ENCODE data around the gene ADAMTS19.

Gene ADAMTS19

GRCh38 chr5:129459777-129460671 lies at the start of gene ADAMTS19:
Gene ADAMTS19 (plus strand): TSS chr5:129460298. CDS start chr5:129460392, 94 bp downstream.
- no peak for TF ChIP-seq ZNF8 (CRISPR knock-in tag; IDR thresholded peaks at IDR 0.05)
- TF ChIP-seq TSHZ2 (CRISPR knock-in tag; IDR thresholded peaks at IDR 0.05) = no peak
- no peak for TF ChIP-seq ESRRG (CRISPR knock-in tag; IDR thresholded peaks at IDR 0.05)
- TF ChIP-seq PPARA (CRISPR knock-in tag; IDR thresholded peaks at IDR 0.05; ENCODE audit: borderline replicate concordance) = no peak
- TF ChIP-seq GLIS3 (CRISPR knock-in tag; IDR thresholded peaks at IDR 0.05) = no peak
- peak; percentile 90 for ATAC-seq

GRCh38 chr5:129410488-129410887 lies 49.6 kb upstream of the ADAMTS19 start:
- no peak for ATAC-seq
- TF ChIP-seq PATZ1 (CRISPR knock-in tag; IDR thresholded peaks at IDR 0.05; ENCODE audit: borderline replicate concordance) = no peak
- TF ChIP-seq BACH2 (CRISPR knock-in tag; IDR thresholded peaks at IDR 0.05; ENCODE audit: borderline replicate concordance) = no peak
- TF ChIP-seq RARB (CRISPR knock-in tag; IDR thresholded peaks at IDR 0.05) = no peak
- TF ChIP-seq CSDC2 (CRISPR knock-in tag; IDR thresholded peaks at IDR 0.05) = no peak

- no peak for ATAC-seq
- no peak for TF ChIP-seq CSDC2 (CRISPR knock-in tag; IDR thresholded peaks at IDR 0.05)
- TF ChIP-seq TOX (CRISPR knock-in tag; IDR thresholded peaks at IDR 0.05; ENCODE audit: borderline replicate concordance) = no peak
- TF ChIP-seq ZNF8 (CRISPR knock-in tag; IDR thresholded peaks at IDR 0.05) = no peak
- TF ChIP-seq ESRRG (CRISPR knock-in tag; IDR thresholded peaks at IDR 0.05) = no peak
- no peak for TF ChIP-seq ZFP30 (CRISPR knock-in tag; IDR thresholded peaks at IDR 0.05)
- TF ChIP-seq ZC3H10 (CRISPR knock-in tag; IDR thresholded peaks at IDR 0.05) = no peak
- no peak for TF ChIP-seq ARNTL (CRISPR knock-in tag; IDR thresholded peaks at IDR 0.05; ENCODE audit: borderline replicate concordance, low read depth)
- TF ChIP-seq ZFP3 (CRISPR knock-in tag; IDR thresholded peaks at IDR 0.05) = no peak
- no peak for TF ChIP-seq CSRNP3 (CRISPR knock-in tag; IDR thresholded peaks at IDR 0.05)
- TF ChIP-seq PATZ1 (CRISPR knock-in tag; IDR thresholded peaks at IDR 0.05; ENCODE audit: borderline replicate concordance) = no peak
- no peak for TF ChIP-seq PPARA (CRISPR knock-in tag; IDR thresholded peaks at IDR 0.05; ENCODE audit: borderline replicate concordance)
- no peak for TF ChIP-seq ZNF70 (CRISPR knock-in tag; IDR thresholded peaks at IDR 0.05)
- no peak for TF ChIP-seq POU6F1 (CRISPR knock-in tag; IDR thresholded peaks at IDR 0.05; ENCODE audit: borderline replicate concordance, low read depth)
- TF ChIP-seq ISL1 (CRISPR knock-in tag; IDR thresholded peaks at IDR 0.05) = no peak
- TF ChIP-seq RARB (CRISPR knock-in tag; IDR thresholded peaks at IDR 0.05) = no peak
- TF ChIP-seq CREB5 (CRISPR knock-in tag; IDR thresholded peaks at IDR 0.05; ENCODE audit: low read depth) = no peak
- TF ChIP-seq BACH2 (CRISPR knock-in tag; IDR thresholded peaks at IDR 0.05; ENCODE audit: borderline replicate concordance) = no peak
- no peak for TF ChIP-seq TCF4 (CRISPR knock-in tag; IDR thresholded peaks at IDR 0.05; ENCODE audit: borderline replicate concordance)
- no peak for TF ChIP-seq GLIS3 (CRISPR knock-in tag; IDR thresholded peaks at IDR 0.05)
Measured at GRCh38 chr5:129412721-129413120, 47.4 kb upstream of the ADAMTS19 start.

Measured in SK-N-SH treated with all-trans-retinoic acid at 6 μM for 48 hours (cell line).